ENCODE data around the gene CHMP1A. TPM values are rescaled to one million over a fixed set of nuclear protein-coding genes. Genes with fewer than 3 reads are reported as not detected.
"Not testable (repeated sequence)": the region's sequence is repeated elsewhere in the genome, so short reads cannot be mapped to it uniquely, and the experiment has no call there.

The CHMP1A gene
- total RNA-seq, 3 donors from 2014 or later, result 104 to 163 (median 108) TPM

DNA sequence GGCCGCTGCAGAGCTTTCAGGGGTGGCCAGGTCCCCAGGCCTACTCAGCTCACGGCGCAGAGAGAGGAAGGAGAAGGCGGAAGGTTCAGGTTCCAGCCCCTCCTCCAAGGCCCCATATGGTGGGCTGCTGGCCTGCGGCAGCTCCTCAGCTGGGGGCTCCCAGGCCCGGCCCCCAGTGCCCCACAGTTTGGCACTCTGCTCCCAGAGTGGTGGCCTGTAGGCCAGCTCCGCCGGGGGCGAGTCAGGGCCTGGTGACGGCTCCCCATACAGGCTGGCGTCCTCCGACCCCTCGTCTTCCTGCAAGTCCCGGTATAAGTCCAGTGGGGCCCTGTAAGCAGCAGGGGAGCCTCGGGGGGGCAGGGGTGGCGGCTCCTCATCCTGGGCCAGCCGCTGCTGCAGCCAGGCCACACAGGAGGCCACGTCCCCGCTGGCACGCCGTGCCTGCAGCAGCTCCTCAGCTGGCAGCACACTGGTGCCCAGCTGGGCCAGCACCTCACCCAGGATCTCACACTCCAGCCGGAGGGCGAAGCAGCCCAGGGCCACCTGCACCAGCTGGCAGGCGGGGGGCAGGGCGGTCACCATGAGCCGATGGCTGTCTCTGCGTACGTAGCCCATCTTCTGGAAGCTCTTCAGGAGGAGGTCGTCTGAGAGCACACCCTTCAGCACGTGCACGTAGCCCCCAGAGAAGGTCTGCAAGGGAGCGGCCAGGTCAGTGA lies 40.3 kb upstream of the CHMP1A start:
- intact Hi-C loops (cut with DNase I, micrococcal nuclease), result no loop called here
- Histone ChIP-seq H3K4me3 (no peak overlapping the region), H3K9me3 (no peaks in the 10 kb centered on the region), H3K4me1 (ENCODE audit: low read depth) (peaks cover 16% of the 10 kb centered on the region), H3K36me3 (ENCODE audit: low read depth) (no peaks in the 10 kb centered on the region)
- peak; percentile 14 to 56 (median 37) for DNase-seq
- TF ChIP-seq, protein P1, sequence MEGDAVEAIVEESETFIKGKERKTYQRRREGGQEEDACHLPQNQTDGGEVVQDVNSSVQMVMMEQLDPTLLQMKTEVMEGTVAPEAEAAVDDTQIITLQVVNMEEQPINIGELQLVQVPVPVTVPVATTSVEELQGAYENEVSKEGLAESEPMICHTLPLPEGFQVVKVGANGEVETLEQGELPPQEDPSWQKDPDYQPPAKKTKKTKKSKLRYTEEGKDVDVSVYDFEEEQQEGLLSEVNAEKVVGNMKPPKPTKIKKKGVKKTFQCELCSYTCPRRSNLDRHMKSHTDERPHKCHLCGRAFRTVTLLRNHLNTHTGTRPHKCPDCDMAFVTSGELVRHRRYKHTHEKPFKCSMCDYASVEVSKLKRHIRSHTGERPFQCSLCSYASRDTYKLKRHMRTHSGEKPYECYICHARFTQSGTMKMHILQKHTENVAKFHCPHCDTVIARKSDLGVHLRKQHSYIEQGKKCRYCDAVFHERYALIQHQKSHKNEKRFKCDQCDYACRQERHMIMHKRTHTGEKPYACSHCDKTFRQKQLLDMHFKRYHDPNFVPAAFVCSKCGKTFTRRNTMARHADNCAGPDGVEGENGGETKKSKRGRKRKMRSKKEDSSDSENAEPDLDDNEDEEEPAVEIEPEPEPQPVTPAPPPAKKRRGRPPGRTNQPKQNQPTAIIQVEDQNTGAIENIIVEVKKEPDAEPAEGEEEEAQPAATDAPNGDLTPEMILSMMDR (IDR thresholded peaks at IDR 0.05), result no peak
- no peak for ATAC-seq

DNA sequence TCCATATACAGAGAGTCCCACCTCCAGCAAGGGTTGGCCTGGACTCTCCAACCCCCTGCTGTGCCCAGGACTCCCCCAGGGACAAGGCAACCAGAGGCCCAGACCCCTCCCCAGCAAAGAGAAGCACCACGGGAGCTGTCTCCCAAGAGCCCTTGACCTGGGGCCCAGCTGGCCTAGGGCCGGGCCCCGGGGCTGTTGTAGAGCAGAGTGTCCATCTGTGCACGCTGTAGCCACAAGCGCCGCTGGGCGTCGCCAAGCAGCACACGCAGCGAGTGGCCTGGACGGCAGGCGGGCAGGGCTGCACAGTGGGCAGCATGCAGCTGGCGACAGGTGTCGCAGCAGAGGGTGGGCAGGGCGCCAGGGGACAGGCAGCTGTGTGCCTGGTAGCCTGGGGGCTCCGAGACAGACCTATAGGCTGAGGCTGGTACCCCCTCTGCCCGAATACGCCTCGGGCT lies 39.7 kb upstream of the CHMP1A start:
- H3K4me3 ChIP-seq, result no peak overlapping the region
- no peaks in the 10 kb centered on the region for H3K9me3 ChIP-seq
- peak; percentile 28 to 68 (median 41) for DNase-seq
- no peaks in the 10 kb centered on the region for H3K36me3 ChIP-seq (ENCODE audit: low read depth)
- TF ChIP-seq, protein P1 (IDR thresholded peaks at IDR 0.05), result no peak
- H3K4me1 ChIP-seq (ENCODE audit: low read depth), result peaks cover 16% of the 10 kb centered on the region
- intact Hi-C loops (cut with DNase I, micrococcal nuclease), result no loop called here
- ATAC-seq, result no peak

DNA sequence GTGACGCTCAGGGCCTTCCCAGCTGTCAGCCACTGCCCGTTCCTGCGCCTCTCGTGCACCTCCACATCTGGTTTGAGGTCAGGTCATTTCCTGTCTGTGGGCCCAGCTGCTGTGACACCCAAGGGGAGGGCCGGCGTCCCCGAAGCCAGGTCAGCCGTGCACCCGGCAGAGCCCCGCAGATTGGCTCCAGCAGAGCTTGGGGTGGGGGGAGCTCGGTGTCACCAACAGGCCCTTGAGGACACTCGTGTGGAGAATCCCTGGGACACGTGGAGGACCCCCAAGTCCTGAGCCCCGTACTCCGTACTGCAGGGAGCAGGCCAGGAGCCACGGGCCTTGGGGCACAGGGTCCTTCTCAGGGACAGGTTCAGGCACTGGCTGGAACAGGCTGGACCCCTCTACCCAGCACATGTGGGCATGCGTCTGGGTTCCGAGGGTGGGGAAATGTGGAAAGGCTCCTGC lies 39.2 kb upstream of the CHMP1A start:
- H3K4me1 ChIP-seq (ENCODE audit: low read depth), result peaks cover 16% of the 10 kb centered on the region
- no peaks in the 10 kb centered on the region for H3K9me3 ChIP-seq
- no peaks in the 10 kb centered on the region for H3K36me3 ChIP-seq (ENCODE audit: low read depth)
- TF ChIP-seq, protein P1 (IDR thresholded peaks at IDR 0.05), result no peak
- intact Hi-C loops (cut with DNase I, micrococcal nuclease), result no loop called here
- peak; percentile 29 to 69 (median 56) for DNase-seq
- H3K4me3 ChIP-seq, result no peak overlapping the region
- ATAC-seq, result no peak

DNA sequence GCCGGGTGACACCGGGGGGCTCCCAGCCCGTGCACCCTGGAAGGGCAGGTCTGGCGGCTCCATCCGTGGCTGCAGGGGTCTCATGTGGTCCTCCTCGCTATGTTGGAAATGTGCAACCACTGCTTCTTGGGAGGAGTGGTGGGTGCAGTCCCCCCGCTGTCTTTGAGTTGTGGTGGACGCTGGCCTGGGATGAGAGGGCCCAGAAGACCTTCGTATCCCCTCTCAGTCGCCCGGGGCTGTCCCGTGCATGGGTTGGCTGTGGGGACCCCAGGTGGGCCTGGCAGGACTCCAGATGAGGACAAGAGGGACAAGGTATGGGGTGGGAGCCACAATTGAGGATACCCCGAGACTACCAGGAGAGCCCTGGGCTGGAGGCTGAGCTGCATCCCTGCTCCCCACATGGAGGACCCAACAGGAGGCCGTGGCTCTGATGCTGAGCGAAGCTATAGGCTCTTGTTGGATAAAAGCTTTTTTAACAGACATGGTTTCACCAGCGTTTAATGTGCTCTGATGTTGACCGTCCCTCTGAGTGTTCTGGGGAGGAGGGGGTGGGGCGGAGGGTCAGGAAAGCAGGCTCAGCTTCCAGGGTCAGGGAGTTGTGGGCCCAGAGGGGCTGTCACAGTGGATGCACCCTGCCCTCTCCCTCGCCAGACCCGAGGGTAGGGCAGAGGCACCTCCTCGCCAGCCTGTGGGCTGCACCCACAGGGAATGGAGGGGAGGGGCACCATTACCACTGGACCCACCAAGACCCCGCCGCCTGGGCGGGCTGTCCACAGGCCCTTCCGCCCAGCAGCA lies 38.6 kb upstream of the CHMP1A start:
- TF ChIP-seq, protein P1 (IDR thresholded peaks at IDR 0.05), result no peak
- peaks cover 15% of the 10 kb centered on the region for H3K4me1 ChIP-seq (ENCODE audit: low read depth)
- DNase-seq (peak in 2 of 3 donors; percentile 6 to 35), ATAC-seq (no peak)
- no peaks in the 10 kb centered on the region for H3K9me3 ChIP-seq
- no peak overlapping the region for H3K4me3 ChIP-seq
- no peaks in the 10 kb centered on the region for H3K36me3 ChIP-seq (ENCODE audit: low read depth)
- intact Hi-C loops (cut with DNase I, micrococcal nuclease), result no loop called here

DNA sequence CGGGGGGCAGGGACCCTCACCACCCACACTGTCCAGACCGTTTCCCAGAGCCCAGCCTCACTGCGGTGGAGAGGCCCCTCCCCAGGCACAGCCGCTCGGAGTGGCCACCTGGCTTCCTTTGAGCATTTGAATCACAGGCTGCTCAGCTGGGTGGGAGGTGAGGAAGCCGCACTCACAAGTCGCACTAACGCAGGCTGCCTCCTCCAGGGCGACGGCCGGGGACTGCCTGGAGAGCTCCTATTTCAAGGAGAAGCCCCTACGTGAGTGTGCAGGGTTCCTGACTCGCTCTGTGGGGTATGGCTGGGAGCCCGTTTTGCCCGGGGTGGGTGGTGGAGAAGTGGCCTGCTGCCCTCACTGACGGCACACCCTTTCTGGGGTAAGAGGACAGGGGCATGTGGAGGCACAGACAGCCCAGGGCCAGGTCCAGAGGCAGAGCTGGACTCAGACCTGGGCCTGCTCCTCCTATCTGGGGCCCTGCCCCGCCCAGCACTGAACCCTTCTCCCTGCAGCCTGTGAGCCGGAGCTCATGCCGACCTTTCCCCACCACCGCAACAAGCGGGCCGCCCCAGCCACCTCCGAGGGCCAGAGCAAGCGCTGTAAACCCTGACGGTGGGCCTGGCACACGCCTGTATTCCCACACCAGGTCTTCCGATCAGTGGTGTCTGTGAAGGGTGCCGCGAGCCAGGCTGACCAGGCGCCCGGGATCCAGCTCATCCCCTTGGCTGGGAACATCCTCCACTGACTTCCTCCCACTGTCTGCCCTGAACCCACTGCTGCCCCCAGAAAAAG lies 37.8 kb upstream of the CHMP1A start:
- intact Hi-C loops (cut with DNase I, micrococcal nuclease), result no loop called here
- Histone ChIP-seq H3K4me1 (ENCODE audit: low read depth) (peaks cover 7% of the 10 kb centered on the region), H3K9me3 (no peaks in the 10 kb centered on the region), H3K36me3 (ENCODE audit: low read depth) (no peaks in the 10 kb centered on the region), H3K4me3 (no peak overlapping the region)
- TF ChIP-seq, protein P1 (IDR thresholded peaks at IDR 0.05), result no peak
- no peak for ATAC-seq
- DNase-seq, result peak in 2 of 3 donors; percentile 32 to 55

DNA sequence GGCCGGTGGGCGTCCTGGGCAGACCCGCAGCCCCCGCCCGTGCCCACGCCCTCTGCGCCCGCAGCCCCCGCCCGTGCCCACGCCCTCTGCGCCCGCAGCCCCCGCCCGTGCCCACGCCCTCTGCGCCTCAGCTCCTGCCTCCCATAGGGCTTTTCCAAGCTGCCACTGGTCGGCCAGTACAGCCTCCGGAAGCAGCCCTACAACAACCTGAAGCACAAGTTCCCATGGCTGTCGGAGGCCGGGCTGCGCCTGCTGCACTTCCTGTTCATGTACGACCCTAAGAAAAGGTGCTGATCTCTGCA lies 37.2 kb upstream of the CHMP1A start:
- H3K9me3 ChIP-seq; intact Hi-C loops (cut with DNase I, micrococcal nuclease); DNase-seq; H3K4me1 ChIP-seq (ENCODE audit: low read depth); H3K4me3 ChIP-seq; H3K36me3 ChIP-seq (ENCODE audit: low read depth); ATAC-seq: not testable (repeated sequence)
